Endothelial cell (in vitro differentiated cells): ENCODE data around the gene L3MBTL3. TPM values are rescaled to one million over a fixed set of nuclear protein-coding genes. Genes with fewer than 3 reads are reported as not detected.

ENCODE experiments used
- DNase-seq: peaks from one replicate; pipeline ENCODE4 v3.0.0; 2021; ENCODE audit warnings: low spot score
- H3K27ac Mint-ChIP-seq: one replicate; pipeline ENCODE4 v1.8.0; 2021; ENCODE audit warnings: mixed read lengths, inconsistent platforms; ENCODE audit not compliant: unreplicated experiment
- H3K27me3 Mint-ChIP-seq: one replicate; pipeline ENCODE4 v1.8.0; 2021; ENCODE audit warnings: mild to moderate bottlenecking, moderate library complexity, mixed read lengths, inconsistent platforms; ENCODE audit not compliant: unreplicated experiment
- H3K36me3 Mint-ChIP-seq: one replicate; pipeline ENCODE4 v1.8.0; 2021; ENCODE audit warnings: mild to moderate bottlenecking, low read depth, mixed read lengths, inconsistent platforms; ENCODE audit not compliant: unreplicated experiment
- H3K4me1 Mint-ChIP-seq: one replicate; pipeline ENCODE4 v1.8.0; 2021; ENCODE audit warnings: mild to moderate bottlenecking, mixed read lengths, inconsistent platforms; ENCODE audit not compliant: unreplicated experiment
- H3K4me3 Mint-ChIP-seq: one replicate; pipeline ENCODE4 v1.8.0; 2021; ENCODE audit warnings: mild to moderate bottlenecking, mixed read lengths, inconsistent platforms; ENCODE audit not compliant: unreplicated experiment
- H3K9me3 Mint-ChIP-seq: one replicate; pipeline ENCODE4 v1.8.0; 2021; ENCODE audit warnings: mixed read lengths, inconsistent platforms; ENCODE audit not compliant: unreplicated experiment
- total RNA-seq: library from RNA; stranded (reverse); fragmentation: NEBNext Ultra II Directional; extraction: Animal tissue kit (Norgen Biotek cat#: 25700); gene quantifications from one replicate; pipeline ENCODE4 v1.2.1, GENCODE V29; 2021; ENCODE audit not compliant: unreplicated experiment
- TF ChIP-seq, protein P1 (sequence below): fragments of 200-600 bp; sonication (generic); IDR thresholded peaks from one replicate; pipeline ENCODE4 v1.5.0; 2021; ENCODE audit warnings: antibody characterized with exemption; ENCODE audit not compliant: unreplicated experiment

L3MBTL3 gene
- total RNA-seq, 1 donor from 2014 or later: 47.9 TPM

DNA sequence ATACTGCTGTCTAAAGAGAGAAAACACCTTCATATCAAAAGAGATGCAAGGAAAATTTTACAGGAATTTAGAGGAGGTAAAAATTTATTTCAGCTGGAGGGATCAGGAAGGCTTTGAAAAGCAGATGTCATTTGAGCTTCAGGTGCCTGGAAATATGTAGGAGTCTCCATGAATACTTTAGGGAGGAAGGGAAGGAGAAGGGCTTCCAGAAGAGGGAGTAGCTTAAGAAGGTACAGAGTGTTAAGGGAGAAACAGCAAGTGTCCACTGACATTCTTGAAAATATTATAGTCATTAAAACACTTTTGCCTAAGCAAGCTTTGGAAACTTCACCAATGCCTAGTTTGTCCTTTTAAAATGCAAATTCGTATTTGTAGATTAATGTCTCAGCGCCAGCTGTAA lies 27.2 kb downstream of the L3MBTL3 start:
- TF ChIP-seq, protein P1, sequence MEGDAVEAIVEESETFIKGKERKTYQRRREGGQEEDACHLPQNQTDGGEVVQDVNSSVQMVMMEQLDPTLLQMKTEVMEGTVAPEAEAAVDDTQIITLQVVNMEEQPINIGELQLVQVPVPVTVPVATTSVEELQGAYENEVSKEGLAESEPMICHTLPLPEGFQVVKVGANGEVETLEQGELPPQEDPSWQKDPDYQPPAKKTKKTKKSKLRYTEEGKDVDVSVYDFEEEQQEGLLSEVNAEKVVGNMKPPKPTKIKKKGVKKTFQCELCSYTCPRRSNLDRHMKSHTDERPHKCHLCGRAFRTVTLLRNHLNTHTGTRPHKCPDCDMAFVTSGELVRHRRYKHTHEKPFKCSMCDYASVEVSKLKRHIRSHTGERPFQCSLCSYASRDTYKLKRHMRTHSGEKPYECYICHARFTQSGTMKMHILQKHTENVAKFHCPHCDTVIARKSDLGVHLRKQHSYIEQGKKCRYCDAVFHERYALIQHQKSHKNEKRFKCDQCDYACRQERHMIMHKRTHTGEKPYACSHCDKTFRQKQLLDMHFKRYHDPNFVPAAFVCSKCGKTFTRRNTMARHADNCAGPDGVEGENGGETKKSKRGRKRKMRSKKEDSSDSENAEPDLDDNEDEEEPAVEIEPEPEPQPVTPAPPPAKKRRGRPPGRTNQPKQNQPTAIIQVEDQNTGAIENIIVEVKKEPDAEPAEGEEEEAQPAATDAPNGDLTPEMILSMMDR: no peak
- no peak for DNase-seq
- peaks cover 11% of the 10 kb centered on the region for H3K4me1 Mint-ChIP-seq
- no peaks in the 10 kb centered on the region for H3K9me3 Mint-ChIP-seq
- no peaks in the 10 kb centered on the region for H3K27me3 Mint-ChIP-seq
- H3K4me3 Mint-ChIP-seq: no peak overlapping the region
- peaks cover 9% of the 10 kb centered on the region for H3K36me3 Mint-ChIP-seq
- no peak overlapping the region for H3K27ac Mint-ChIP-seq

DNA sequence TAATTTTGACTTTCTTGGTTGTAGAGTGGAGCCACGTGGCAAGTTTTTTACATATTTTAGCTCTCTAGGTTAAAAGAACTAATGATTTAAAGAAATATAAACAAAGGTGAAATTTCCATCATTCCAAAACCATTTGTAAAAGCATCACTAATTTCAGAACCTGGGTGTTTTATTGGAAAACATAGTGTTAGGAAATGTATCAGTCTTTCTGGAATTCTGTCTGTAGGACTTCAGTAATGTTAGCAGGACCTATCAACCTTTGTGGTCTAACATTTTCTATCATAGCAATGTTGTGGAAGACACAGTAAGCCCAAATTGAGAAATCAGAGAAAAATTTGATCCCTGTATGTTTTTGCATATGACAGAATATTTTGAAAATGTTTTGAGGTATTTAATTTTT lies 28.3 kb downstream of the L3MBTL3 start:
- DNase-seq: no peak
- Mint-ChIP-seq H3K27ac (no peak overlapping the region), H3K9me3 (no peaks in the 10 kb centered on the region), H3K27me3 (no peaks in the 10 kb centered on the region), H3K4me3 (no peak overlapping the region), H3K36me3 (peaks cover 12% of the 10 kb centered on the region), H3K4me1 (peaks cover 7% of the 10 kb centered on the region)
- TF ChIP-seq, protein P1: no peak

DNA sequence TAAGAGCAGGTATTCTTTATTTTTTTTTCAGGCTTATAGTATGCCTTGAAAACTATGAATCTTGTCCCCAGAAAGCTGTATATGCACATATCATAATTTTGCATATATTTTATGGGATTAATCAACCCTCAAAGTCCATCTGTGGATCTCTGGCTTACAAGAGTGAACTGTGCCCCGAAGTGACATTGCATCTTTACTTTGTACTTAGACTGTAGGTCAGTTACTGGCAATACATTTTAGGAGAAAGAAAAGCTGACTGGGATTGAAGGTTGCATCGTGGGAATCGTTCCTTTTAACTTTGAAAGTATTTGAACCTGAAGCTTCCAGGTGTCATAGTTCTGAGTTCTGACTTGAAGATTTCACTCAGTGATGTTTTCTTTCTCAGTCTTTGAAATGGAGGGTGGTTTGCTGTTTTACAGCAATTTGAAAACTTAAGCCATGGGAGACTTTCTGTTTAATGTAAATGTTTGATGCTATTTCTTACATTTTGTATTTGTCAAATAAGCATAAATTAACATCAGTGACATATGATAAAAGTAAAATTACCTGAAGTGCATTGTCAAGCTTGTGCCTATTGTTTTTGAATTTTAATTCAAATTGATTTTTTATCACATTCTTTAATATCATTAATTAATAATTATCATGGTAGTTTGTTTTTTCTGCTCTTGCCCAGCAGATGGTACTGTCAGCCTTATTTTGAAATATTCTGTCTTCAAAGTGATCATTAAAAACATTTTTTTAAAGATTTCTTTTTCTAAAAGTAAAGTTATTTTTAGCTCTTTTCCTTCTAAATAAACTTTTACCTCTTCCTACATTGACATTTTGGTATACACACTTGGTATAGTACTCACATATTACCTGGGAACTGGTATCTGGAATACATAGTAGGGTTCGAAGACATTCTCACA lies 29.0 kb downstream of the L3MBTL3 start:
- TF ChIP-seq, protein P1: no peak
- Mint-ChIP-seq H3K27ac (no peak overlapping the region), H3K36me3 (peaks cover 15% of the 10 kb centered on the region), H3K27me3 (no peaks in the 10 kb centered on the region), H3K4me3 (no peak overlapping the region), H3K4me1 (peaks cover 6% of the 10 kb centered on the region), H3K9me3 (no peaks in the 10 kb centered on the region)
- DNase-seq: no peak

DNA sequence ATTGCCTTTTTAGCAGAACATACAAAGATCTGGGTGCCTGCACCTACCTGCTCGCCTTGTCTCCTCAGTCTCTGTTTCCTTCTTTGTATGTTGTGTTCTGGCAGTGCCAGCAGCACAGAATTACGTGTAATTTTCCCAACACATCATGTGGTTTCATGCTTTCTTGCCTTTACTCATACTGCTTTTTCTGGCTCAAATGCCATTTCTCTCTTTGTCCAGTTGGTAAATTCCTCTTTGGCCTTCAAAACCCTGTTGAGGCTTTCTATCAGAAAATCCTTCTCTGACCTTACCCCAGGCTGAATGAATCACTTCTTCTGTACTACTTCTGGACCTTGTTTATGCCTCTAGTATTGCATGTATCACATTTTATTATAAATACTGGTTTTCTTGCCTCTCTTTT lies 31.8 kb downstream of the L3MBTL3 start:
- Mint-ChIP-seq H3K36me3 (peaks cover 41% of the 10 kb centered on the region), H3K27me3 (no peaks in the 10 kb centered on the region), H3K4me3 (no peak overlapping the region), H3K9me3 (no peaks in the 10 kb centered on the region), H3K4me1 (peaks cover 18% of the 10 kb centered on the region), H3K27ac (no peak overlapping the region)
- TF ChIP-seq, protein P1: no peak
- DNase-seq: no peak

DNA sequence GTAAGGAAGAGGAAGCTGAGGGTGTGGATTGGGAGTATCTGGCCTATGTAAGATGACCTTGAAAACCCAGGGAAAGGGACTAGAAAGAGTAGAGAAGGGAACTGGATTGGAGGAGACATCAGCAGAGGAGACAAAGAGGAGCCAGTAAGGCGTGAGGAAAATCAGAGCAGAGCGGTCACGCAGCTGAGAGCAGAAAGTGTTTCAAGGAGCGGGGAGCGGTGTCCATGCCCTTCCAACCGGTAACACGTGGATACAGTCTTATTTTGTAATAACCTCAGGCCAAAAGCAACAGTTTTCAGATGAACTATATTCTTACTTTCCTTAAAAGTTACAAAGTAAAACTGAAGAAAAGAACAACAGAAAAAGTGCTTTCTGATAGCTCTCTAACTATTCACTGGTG lies 36.3 kb downstream of the L3MBTL3 start:
- peaks cover 28% of the 10 kb centered on the region for H3K4me1 Mint-ChIP-seq
- H3K36me3 Mint-ChIP-seq: peaks cover 58% of the 10 kb centered on the region
- TF ChIP-seq, protein P1: no peak
- peak overlapping the region; percentile 48 for H3K27ac Mint-ChIP-seq
- no peaks in the 10 kb centered on the region for H3K9me3 Mint-ChIP-seq
- no peak overlapping the region for H3K4me3 Mint-ChIP-seq
- peaks cover 2% of the 10 kb centered on the region for H3K27me3 Mint-ChIP-seq
- no peak for DNase-seq
